Measurements from ENCODE around the gene RRM2. TPM values are rescaled to one million over a fixed set of nuclear protein-coding genes. Genes with fewer than 3 reads are reported as not detected.

Gene RRM2
- total RNA-seq, 1 donor from 2014 or later: 8.4 TPM

DNA sequence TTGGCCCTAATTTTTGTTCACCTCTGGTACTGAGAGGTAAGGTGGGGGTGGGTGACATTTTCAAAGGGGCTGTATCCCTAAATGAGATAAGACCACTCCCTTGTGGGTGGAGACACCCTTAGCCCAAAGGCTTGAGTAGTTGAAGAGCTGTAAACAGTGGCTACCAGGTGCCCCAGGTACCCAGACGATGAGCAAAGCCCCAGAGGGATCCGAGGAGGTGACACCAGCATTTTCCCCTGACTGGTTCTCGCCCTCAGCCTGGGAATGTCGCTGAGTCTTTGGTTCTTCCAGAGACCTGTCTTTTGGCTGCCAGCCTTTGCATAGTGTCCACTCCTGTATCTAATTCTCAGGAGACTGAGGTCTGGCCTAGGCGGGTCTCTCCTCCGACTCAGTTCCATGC is 36.5 kb downstream of the RRM2 start:
- no peaks in the 10 kb centered on the region for H3K27me3 ChIP-seq (ENCODE audit: low read depth)

DNA sequence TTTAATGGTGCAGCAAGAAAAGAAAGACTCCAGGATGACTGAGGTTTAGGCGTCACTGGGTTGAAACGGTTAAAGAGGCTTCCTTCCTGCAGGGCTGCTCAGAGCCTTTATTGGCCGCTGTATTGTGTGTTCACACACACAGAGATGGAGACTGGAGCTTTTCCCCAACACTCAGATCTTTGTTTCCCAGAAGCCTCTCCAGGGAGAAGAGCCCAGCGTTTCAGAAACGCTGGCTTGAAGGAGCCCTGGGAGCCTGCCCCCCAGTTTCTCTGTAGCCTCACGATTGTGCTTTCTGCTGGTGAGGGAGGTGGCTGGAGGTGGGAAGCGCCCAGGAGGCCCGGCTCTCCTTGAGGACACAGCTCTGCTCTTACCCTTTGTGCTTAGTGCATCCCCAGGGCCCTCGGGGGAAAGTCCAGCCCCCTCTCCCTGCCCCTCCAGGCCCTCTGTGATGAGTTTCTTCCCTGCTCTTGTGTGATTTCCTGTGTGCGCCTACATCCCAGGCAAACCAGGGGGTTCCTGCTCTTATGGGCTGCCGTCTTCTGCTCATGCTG is 37.1 kb downstream of the RRM2 start:
- intact Hi-C loops (cut with DNase I): no loop called here
- no peaks in the 10 kb centered on the region for H3K36me3 ChIP-seq
- H3K4me3 ChIP-seq: no peak overlapping the region
- H3K4me1 ChIP-seq: no peaks in the 10 kb centered on the region
- TF ChIP-seq, protein P1, sequence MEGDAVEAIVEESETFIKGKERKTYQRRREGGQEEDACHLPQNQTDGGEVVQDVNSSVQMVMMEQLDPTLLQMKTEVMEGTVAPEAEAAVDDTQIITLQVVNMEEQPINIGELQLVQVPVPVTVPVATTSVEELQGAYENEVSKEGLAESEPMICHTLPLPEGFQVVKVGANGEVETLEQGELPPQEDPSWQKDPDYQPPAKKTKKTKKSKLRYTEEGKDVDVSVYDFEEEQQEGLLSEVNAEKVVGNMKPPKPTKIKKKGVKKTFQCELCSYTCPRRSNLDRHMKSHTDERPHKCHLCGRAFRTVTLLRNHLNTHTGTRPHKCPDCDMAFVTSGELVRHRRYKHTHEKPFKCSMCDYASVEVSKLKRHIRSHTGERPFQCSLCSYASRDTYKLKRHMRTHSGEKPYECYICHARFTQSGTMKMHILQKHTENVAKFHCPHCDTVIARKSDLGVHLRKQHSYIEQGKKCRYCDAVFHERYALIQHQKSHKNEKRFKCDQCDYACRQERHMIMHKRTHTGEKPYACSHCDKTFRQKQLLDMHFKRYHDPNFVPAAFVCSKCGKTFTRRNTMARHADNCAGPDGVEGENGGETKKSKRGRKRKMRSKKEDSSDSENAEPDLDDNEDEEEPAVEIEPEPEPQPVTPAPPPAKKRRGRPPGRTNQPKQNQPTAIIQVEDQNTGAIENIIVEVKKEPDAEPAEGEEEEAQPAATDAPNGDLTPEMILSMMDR (IDR thresholded peaks at IDR 0.05): no peak
- ATAC-seq (no peak), DNase-seq (no peak)
- H3K27me3 ChIP-seq (ENCODE audit: low read depth): no peaks in the 10 kb centered on the region
- H3K27ac ChIP-seq: no peak overlapping the region
- no peaks in the 10 kb centered on the region for H3K9me3 ChIP-seq

More for the DNA sequence above, 36.5 kb downstream of the RRM2 start:
- no peak for DNase-seq
- no peaks in the 10 kb centered on the region for H3K36me3 ChIP-seq
- no peaks in the 10 kb centered on the region for H3K9me3 ChIP-seq
- ATAC-seq: no peak
- intact Hi-C loops (cut with DNase I): no loop called here
- H3K27ac ChIP-seq: no peak overlapping the region
- no peaks in the 10 kb centered on the region for H3K4me1 ChIP-seq
- TF ChIP-seq, protein P1 (IDR thresholded peaks at IDR 0.05): no peak
- no peak overlapping the region for H3K4me3 ChIP-seq

DNA sequence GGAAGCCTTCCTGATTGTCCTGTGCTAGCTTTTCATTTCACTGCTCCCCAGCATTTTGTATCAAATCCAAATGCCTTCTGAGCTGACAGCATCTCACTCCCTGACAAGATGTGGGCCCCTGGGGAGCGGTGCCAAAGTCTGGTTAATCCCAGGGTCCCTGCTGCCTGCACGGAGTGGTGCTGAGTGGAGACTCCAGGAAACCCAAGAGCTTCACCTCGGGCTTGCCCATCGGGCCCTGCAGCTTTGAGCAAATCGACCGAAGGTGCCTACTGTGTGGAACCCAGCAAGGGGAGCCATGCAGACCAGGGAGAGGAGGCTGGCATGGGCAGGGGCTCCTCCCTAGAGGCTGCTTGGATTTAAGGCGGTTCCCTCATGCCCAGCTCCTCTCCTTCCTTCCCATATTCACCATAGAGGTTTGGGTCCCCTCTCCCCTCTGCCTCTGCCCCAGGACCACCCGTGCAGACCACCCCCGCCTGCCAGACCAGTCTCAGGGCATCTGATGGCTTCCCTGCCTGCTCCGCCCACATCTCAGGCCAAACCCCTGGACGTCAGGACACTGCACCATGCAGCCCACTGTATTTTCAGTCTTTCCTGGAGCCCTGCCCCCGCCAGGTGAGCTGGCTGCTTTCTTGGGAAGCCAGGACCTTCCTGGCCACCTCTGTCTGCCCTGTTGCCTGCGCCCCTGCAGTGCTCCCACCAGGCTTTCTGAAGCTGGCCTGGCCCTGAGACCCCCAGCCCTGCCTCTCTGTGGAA is 37.8 kb downstream of the RRM2 start:
- Histone ChIP-seq H3K27ac (no peak overlapping the region), H3K4me3 (no peak overlapping the region), H3K4me1 (no peaks in the 10 kb centered on the region), H3K36me3 (no peaks in the 10 kb centered on the region), H3K9me3 (no peaks in the 10 kb centered on the region), H3K27me3 (ENCODE audit: low read depth) (no peaks in the 10 kb centered on the region)
- intact Hi-C loops (cut with DNase I): no loop called here
- DNase-seq (no peak), ATAC-seq (no peak)
- TF ChIP-seq, protein P1 (IDR thresholded peaks at IDR 0.05): no peak

DNA sequence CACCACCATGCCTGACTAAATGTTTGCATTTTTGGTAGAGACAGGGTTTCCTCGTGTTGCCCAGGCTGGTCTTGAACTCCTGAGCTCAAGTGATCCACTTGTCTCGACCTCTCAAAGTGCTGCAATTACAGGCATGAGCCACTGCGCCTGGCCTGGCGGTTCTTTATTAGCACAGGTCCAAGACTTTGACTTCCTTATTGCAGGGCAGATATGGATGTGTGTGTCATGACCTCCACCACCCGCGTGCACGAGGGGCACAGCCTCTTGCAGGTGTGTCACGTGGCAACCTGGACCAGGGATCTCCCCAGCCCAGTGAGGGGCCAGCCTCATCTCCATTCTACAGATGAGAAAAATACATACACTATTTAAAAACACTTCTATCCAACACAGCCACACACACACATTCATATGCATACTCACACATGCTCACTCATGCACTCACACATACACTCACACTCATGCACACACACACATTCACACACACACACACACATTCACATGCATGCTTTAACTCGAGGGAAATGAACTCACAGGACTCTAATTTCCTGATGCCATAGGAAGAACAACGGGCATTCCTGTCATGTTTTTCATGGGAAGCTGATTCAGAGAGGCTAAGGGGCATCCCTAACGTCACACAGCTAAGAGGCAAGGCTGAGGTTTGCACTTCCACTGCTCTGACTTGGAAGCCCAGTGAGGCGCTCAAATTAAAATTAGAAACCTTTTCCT is 38.8 kb downstream of the RRM2 start:
- H3K36me3 ChIP-seq: no peaks in the 10 kb centered on the region
- H3K9me3 ChIP-seq: no peaks in the 10 kb centered on the region
- no peak overlapping the region for H3K4me3 ChIP-seq
- TF ChIP-seq, protein P1 (IDR thresholded peaks at IDR 0.05): no peak
- no peaks in the 10 kb centered on the region for H3K27me3 ChIP-seq (ENCODE audit: low read depth)
- H3K4me1 ChIP-seq: no peaks in the 10 kb centered on the region
- no peak overlapping the region for H3K27ac ChIP-seq
- no peak for DNase-seq
- intact Hi-C loops (cut with DNase I): no loop called here
- ATAC-seq: no peak

DNA sequence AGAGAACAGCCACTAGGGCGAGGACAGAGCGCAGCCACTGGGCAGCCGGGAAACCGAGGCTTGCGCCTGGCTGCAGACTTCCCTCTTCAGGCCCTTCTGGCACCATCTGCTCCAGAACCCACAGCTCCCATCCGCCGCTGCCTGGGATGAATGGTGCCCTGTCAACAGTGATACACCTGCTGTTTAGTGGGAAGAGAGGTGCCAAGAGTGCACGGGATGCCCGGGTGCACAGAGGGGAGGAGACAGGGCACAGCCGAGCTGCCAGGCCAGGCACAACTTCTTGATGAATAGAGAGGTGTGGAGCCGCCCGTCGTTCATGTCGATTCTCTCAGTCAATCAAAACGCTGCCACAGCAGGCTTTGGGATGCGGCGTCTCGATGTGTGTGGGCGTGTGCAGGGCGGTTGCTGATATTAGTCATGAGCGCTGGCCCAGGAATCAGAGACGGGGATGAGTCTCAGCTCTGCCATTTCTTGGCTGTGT is 39.5 kb downstream of the RRM2 start:
- Histone ChIP-seq H3K27me3 (ENCODE audit: low read depth) (no peaks in the 10 kb centered on the region), H3K36me3 (no peaks in the 10 kb centered on the region), H3K4me3 (no peak overlapping the region), H3K9me3 (no peaks in the 10 kb centered on the region), H3K4me1 (no peaks in the 10 kb centered on the region), H3K27ac (no peak overlapping the region)
- DNase-seq: no peak
- intact Hi-C loops (cut with DNase I): no loop called here
- ATAC-seq: no peak
- TF ChIP-seq, protein P1 (IDR thresholded peaks at IDR 0.05): no peak
